ENCODE results near the gene CTAG1B.

GRCh38 chrX:154592505-154592904 lies 26.6 kb downstream of the CTAG1B start:
- TF ChIP-seq CTCF (conservative IDR thresholded peaks at IDR 0.05 in 1 of 2, IDR thresholded peaks at IDR 0.05 in 1 of 2; ENCODE audit: low read depth in 1 of 2, low read length in 2 of 2) (no peak), EZH2 (IDR thresholded peaks at IDR 0.05; ENCODE audit: low read length, missing control alignments) (no peak)
